CD4-positive, alpha-beta T cell (primary cell): ENCODE measurements around the gene PLXNA2. TPM values are rescaled to one million over a fixed set of nuclear protein-coding genes. Genes with fewer than 3 reads are reported as not detected.

ENCODE experiments used
- ATAC-seq: fragments of 200-7000 bp; cut with Tn5 transposase; one replicate; pipeline ENCODE4 v1.10.0; 2022; ENCODE audit warnings: mild to moderate bottlenecking; ENCODE audit not compliant: poor library complexity
- CTCF ChIA-PET: fragments of 350-600 bp; sonication (Branson Sonifier 250); formaldehyde crosslinking; loops from one replicate; lab custom pipeline; 2021; ENCODE audit warnings: antibody characterized with exemption, inconsistent platforms; lab: Charles Lee
- POLR2A ChIA-PET: fragments of 350-600 bp; sonication (Branson Sonifier 250); formaldehyde crosslinking; loops from one replicate; lab custom pipeline; 2021; ENCODE audit warnings: antibody characterized with exemption, inconsistent platforms; lab: Charles Lee
- DNase-seq, 14 experiments: peaks; one replicate each; pipeline ENCODE4 v3.0.0-alpha.2; 2013 to 2020; ENCODE audit warnings: mixed read lengths in 2 of 14
- H3K27ac ChIP-seq, 2 donors: one replicate each; pipeline versions ENCODE4 v1.5.1 to v1.7.0; 2013; ENCODE audit warnings: low read length in 2 of 2, low read depth in 1 of 2, mild to moderate bottlenecking in 1 of 2
- H3K27me3 ChIP-seq, 2 experiments: 1 replicate in 1 of 2; 2 replicates in 1 of 2; pipeline versions ENCODE4 v1.6.1 to v1.7.0; 2013; ENCODE audit warnings: low read length in 2 of 2, control low read depth in 1 of 2, mild to moderate bottlenecking in 1 of 2, moderate library complexity in 1 of 2; ENCODE audit not compliant: insufficient read depth in 2 of 2, control insufficient read depth in 1 of 2
- H3K36me3 ChIP-seq: one replicate; pipeline ENCODE4 v1.6.1; 2013; ENCODE audit warnings: low read length, control low read depth; ENCODE audit not compliant: insufficient read depth
- H3K4me1 ChIP-seq: one replicate; pipeline ENCODE4 v1.6.1; 2013; ENCODE audit warnings: low read length, control low read depth; ENCODE audit not compliant: insufficient read depth
- H3K4me3 ChIP-seq: one replicate; pipeline ENCODE4 v1.5.1; 2013; ENCODE audit warnings: mild to moderate bottlenecking, low read length, moderate library complexity
- H3K9me3 ChIP-seq, 2 experiments: 1 replicate in 1 of 2; 2 replicates in 1 of 2; pipeline versions ENCODE4 v1.6.1 to v1.7.0; 2013; ENCODE audit warnings: low read length in 2 of 2, mild to moderate bottlenecking in 2 of 2, control low read depth in 1 of 2, moderate library complexity in 1 of 2; ENCODE audit not compliant: control insufficient read depth in 1 of 2, insufficient read depth in 1 of 2
- H3K27ac Mint-ChIP-seq: one replicate; pipeline ENCODE4 v1.8.0; 2020; ENCODE audit warnings: mixed read lengths
- H3K27me3 Mint-ChIP-seq: one replicate; pipeline ENCODE4 v1.8.0; 2021; ENCODE audit warnings: mixed read lengths
- H3K36me3 Mint-ChIP-seq: one replicate; pipeline ENCODE4 v1.8.0; 2021; ENCODE audit warnings: low read depth, mixed read lengths
- H3K4me1 Mint-ChIP-seq: one replicate; pipeline ENCODE4 v1.8.0; 2021; ENCODE audit warnings: low read depth, mixed read lengths
- H3K4me3 Mint-ChIP-seq: one replicate; pipeline ENCODE4 v1.8.0; 2020; ENCODE audit warnings: mild to moderate bottlenecking, mixed read lengths
- H3K9me3 Mint-ChIP-seq: one replicate; pipeline ENCODE4 v1.8.0; 2020; ENCODE audit warnings: mixed read lengths
- intact Hi-C, 2 experiments: fragments of 100-400 bp; cut with DNase I in 1 of 2; cut with micrococcal nuclease in 1 of 2; formaldehyde crosslinking; loops; one replicate each; pipeline versions ENCODE4 v1.15.1 to v1.9.0; 2023 to 2025; cut with DNase I, micrococcal nuclease
- total RNA-seq, 174 experiments: library from RNA in 2 of 174; stranded (reverse) in 2 of 174; gene quantifications; one replicate each; pipeline ENCODE4 v1.2.3 and lab custom pipeline; 2021 to 2026
- TF ChIP-seq, protein P1 (sequence below): fragments of 200-600 bp; IDR thresholded peaks from one replicate; pipeline ENCODE4 v1.8.0; 2022; ENCODE audit warnings: antibody characterized with exemption, mild to moderate bottlenecking

Gene PLXNA2
- total RNA-seq, 2 experiments from 2014 or later: 0.75 to 0.77 TPM

DNA sequence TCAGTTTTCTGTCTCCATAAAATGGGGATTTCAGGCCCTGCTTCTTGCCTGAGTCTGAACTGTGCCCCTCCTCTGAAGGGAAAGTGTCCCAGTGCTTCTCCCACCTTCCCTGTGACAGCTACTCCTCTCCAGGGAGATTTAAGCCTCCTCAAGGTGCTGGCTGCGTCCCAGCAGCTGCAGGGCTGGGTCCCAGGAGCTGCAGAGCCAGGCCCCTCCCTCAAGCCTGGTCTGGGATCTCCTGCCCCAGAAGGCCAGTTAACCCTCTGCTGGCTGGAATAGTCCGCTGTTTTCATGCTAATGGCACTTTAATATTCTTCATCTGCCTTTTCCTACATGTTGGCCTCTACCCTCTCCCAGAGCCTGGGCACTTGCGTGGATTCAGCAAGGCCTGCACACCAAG is 99.0 kb downstream of the PLXNA2 start:
- Histone ChIP-seq H3K9me3 (no peaks in the 10 kb centered on the region), H3K27me3 (no peaks in the 10 kb centered on the region), H3K27ac (no peak overlapping the region), H3K4me3 (no peak overlapping the region), H3K4me1 (no peaks in the 10 kb centered on the region), H3K36me3 (no peaks in the 10 kb centered on the region)
- H3K27me3 Mint-ChIP-seq: no peaks in the 10 kb centered on the region
- no peaks in the 10 kb centered on the region for H3K36me3 Mint-ChIP-seq
- intact Hi-C loops: no loop called here
- ATAC-seq (no peak), DNase-seq (no peak)
- TF ChIP-seq, protein P1, sequence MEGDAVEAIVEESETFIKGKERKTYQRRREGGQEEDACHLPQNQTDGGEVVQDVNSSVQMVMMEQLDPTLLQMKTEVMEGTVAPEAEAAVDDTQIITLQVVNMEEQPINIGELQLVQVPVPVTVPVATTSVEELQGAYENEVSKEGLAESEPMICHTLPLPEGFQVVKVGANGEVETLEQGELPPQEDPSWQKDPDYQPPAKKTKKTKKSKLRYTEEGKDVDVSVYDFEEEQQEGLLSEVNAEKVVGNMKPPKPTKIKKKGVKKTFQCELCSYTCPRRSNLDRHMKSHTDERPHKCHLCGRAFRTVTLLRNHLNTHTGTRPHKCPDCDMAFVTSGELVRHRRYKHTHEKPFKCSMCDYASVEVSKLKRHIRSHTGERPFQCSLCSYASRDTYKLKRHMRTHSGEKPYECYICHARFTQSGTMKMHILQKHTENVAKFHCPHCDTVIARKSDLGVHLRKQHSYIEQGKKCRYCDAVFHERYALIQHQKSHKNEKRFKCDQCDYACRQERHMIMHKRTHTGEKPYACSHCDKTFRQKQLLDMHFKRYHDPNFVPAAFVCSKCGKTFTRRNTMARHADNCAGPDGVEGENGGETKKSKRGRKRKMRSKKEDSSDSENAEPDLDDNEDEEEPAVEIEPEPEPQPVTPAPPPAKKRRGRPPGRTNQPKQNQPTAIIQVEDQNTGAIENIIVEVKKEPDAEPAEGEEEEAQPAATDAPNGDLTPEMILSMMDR: no peak
- no peaks in the 10 kb centered on the region for H3K4me1 Mint-ChIP-seq
- H3K27ac Mint-ChIP-seq: no peak overlapping the region
- ChIA-PET CTCF (no interaction called here), POLR2A (no interaction called here)
- no peaks in the 10 kb centered on the region for H3K9me3 Mint-ChIP-seq
- H3K4me3 Mint-ChIP-seq: no peak overlapping the region

DNA sequence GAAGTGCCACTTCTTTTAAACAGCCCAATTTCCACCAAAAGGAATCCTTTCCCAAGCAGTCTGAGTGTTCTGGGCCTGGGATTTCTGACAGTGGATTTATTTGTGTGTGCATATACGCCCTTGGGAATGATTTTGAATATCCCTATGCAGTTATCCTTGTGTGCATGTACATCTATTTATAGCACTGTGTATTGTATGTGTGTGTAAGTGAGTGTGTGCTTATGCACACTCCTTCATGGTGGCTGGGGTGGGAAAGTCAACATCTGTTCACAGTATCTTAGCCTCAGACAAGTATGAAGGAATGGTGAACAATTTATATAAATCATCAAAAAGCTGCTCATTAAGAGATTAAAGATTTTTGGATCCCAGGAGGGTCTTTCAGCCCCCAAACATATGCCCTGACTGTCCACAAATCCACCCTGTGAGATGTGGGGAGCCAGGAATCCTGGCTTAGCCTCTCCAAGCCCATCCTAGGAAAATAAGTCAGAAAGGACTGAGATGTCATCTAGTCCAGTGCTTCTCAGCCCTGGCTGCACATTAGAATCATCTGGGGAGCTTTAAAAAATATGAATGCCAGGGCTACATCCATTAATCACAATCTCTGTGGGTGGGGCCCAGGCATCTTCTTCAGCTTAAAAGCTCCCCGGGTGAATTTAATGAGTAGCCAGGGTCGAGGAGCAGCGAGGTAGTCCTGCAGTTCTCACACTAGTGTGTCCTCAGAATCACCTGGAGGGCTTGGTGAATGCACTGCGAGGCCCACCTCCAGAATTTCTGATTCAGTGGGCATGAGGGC is 101.4 kb downstream of the PLXNA2 start:
- Histone ChIP-seq H3K27me3 (no peaks in the 10 kb centered on the region), H3K27ac (no peak overlapping the region), H3K9me3 (no peaks in the 10 kb centered on the region), H3K36me3 (no peaks in the 10 kb centered on the region), H3K4me1 (no peaks in the 10 kb centered on the region), H3K4me3 (no peak overlapping the region)
- DNase-seq (no peak), ATAC-seq (no peak)
- Mint-ChIP-seq H3K27me3 (no peaks in the 10 kb centered on the region), H3K36me3 (no peaks in the 10 kb centered on the region), H3K9me3 (no peaks in the 10 kb centered on the region), H3K27ac (no peak overlapping the region), H3K4me3 (no peak overlapping the region), H3K4me1 (no peaks in the 10 kb centered on the region)
- intact Hi-C loops: no loop called here
- POLR2A ChIA-PET: no interaction called here
- TF ChIP-seq, protein P1: no peak
- CTCF ChIA-PET: no interaction called here

DNA sequence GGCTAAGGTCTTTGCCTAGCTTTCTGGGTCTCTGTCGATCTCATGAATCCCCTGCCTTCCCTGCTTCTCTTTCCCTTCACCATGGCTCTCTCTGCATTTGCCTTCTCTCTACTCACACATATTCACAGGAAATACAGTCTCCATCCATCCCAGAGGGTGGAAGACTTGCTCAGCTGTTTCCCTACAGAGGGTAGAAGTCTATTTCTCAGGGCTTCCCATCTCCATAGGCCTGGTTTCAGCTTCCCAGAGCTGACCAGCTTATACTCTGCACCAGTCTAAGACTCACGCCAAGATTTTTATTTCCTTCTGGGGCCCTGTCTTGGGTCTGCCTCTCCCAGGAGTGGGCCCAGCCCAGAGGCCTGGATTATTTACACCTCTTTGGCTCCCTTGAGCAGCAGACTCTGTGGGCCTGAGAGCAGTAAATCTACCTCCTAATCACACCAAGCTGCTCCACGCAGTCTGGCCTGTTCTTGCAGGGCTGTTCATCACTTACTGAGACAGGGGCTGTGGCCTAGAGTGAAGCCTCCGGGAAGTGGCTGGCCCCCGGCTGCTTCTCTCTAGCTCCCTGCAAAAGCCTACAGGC is 102.5 kb downstream of the PLXNA2 start:
- Mint-ChIP-seq H3K27ac (no peak overlapping the region), H3K4me1 (no peaks in the 10 kb centered on the region), H3K9me3 (no peaks in the 10 kb centered on the region), H3K27me3 (no peaks in the 10 kb centered on the region), H3K36me3 (no peaks in the 10 kb centered on the region), H3K4me3 (no peak overlapping the region)
- ChIA-PET CTCF (interaction anchor here (1.6 kb wide), 1 partner anchor 18 kb away, joined by 3 read pairs; no protein-coding TSS in a partner anchor), POLR2A (no interaction called here)
- Histone ChIP-seq H3K27ac (no peak overlapping the region), H3K9me3 (no peaks in the 10 kb centered on the region), H3K4me3 (no peak overlapping the region), H3K27me3 (no peaks in the 10 kb centered on the region), H3K4me1 (no peaks in the 10 kb centered on the region), H3K36me3 (no peaks in the 10 kb centered on the region)
- TF ChIP-seq, protein P1: no peak
- ATAC-seq (no peak), DNase-seq (no peak)
- intact Hi-C loops: no loop called here
